Lung (tissue), 12 donors: ENCODE measurements around the gene PRKG1. TPM values are rescaled to one million over a fixed set of nuclear protein-coding genes. Genes with fewer than 3 reads are reported as not detected.

Experiments
- ATAC-seq: fragments of 200-7000 bp; cut with Tn5 transposase; one replicate; pipeline ENCODE4 v1.9.1; 2020; ENCODE audit warnings: moderate number of reproducible peaks; ENCODE audit not compliant: insufficient read depth, low FRiP score
- DNase-seq, 3 donors: peaks; one replicate each; pipeline ENCODE4 v3.0.0-alpha.2; 2013 to 2017
- H3K27ac ChIP-seq, 2 donors: one replicate each; pipeline ENCODE4 v1.5.1; 2013; ENCODE audit warnings: mild to moderate bottlenecking in 2 of 2, moderate library complexity in 2 of 2, control low read depth in 1 of 2, inconsistent platforms in 1 of 2, low read depth in 1 of 2, low read length in 1 of 2
- H3K27me3 ChIP-seq, 3 donors: one replicate each; pipeline ENCODE4 v1.5.1; 2013; ENCODE audit warnings: low read length in 2 of 3; ENCODE audit not compliant: control insufficient read depth in 3 of 3, insufficient read depth in 3 of 3
- H3K36me3 ChIP-seq, 4 donors: one replicate each; pipeline ENCODE4 v1.5.1; 2013; ENCODE audit warnings: low read length in 4 of 4, mild to moderate bottlenecking in 1 of 4, moderate library complexity in 1 of 4; ENCODE audit not compliant: control insufficient read depth in 4 of 4, insufficient read depth in 4 of 4
- H3K4me1 ChIP-seq, 5 donors: one replicate each; pipeline ENCODE4 v1.5.1; 2013; ENCODE audit warnings: low read length in 5 of 5, mild to moderate bottlenecking in 2 of 5, moderate library complexity in 1 of 5; ENCODE audit not compliant: control insufficient read depth in 5 of 5, insufficient read depth in 5 of 5
- H3K4me3 ChIP-seq: one replicate; pipeline ENCODE4 v1.5.1; 2013; ENCODE audit warnings: mild to moderate bottlenecking, control low read depth, moderate library complexity
- H3K9ac ChIP-seq, 2 donors: one replicate each; pipeline ENCODE4 v1.5.1; 2013; ENCODE audit warnings: low read length in 2 of 2, control low read depth in 1 of 2; ENCODE audit not compliant: insufficient read depth in 1 of 2
- H3K9me3 ChIP-seq, 4 donors: one replicate each; pipeline ENCODE4 v1.5.1; 2013; ENCODE audit warnings: low read length in 3 of 4, mild to moderate bottlenecking in 1 of 4, moderate library complexity in 1 of 4; ENCODE audit not compliant: control insufficient read depth in 4 of 4, insufficient read depth in 3 of 4
- WGBS, 2 donors: extraction: QIAGEN DNeasy Blood & Tissue Kit; methylation state at CpG; one replicate each; pipeline ENCODE4 v1.1.7; 2013; 5-methylcytosine and 5-hydroxymethylcytosine counted together
- polyA plus RNA-seq, 2 donors: library from polyadenylated mRNA; stranded (reverse); fragments of 200-250 nt; gene quantifications; one replicate each; pipeline ENCODE4 v1.2.1, GENCODE V29; 2013
- total RNA-seq, 2 donors: library from RNA; depleted of rRNA in 1 of 2; stranded (reverse); fragments of >200 nt in 1 of 2; gene quantifications; one replicate each; pipeline ENCODE4 v1.2.1, GENCODE V29; 2014 to 2021
- TF ChIP-seq, protein P1 (sequence below): IDR thresholded peaks from 2 replicates; pipeline ENCODE4 v1.5.1; 2012; ENCODE audit warnings: mild to moderate bottlenecking; ENCODE audit errors: control extremely low read depth, extremely low read depth
- donor health status: control.
- donor health status: control.
- donor health status: Bipolar disorder and iron deficiency.
- donor health status: healthy.
- donor health status: DM: yes; HTN: yes; CAD: no.

Gene PRKG1
- total and polyA plus RNA-seq, 4 donors, result 2.1 to 50.8 (median 15.1) TPM

DNA sequence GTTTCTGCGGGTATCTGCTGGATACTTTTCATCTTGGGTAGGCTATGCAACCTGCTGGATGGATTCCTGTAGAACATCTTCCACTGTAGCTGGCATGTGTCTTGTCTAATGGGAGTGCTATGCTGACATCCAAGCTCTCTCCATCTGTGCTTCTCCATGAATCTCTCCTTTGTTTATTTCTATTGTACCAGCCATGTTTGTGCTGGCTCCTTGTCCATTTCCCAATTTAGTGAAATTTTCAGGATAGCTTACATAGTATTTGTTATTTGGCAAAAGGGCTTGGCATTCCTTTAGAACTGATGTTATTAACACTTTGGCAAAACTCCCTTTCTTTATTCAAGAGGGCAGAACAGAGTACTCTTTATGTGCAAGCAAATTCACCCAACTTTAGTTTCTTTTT is 427.1 kb downstream of the PRKG1 start:
- Histone ChIP-seq H3K4me1 (peaks cover 0 to 3% (median 0%) of the 10 kb centered on the region in 5 donors), H3K36me3 (no peaks in the 10 kb centered on the region), H3K9ac (no peak overlapping the region), H3K27ac (no peak overlapping the region), H3K4me3 (no peak overlapping the region), H3K9me3 (no peaks in the 10 kb centered on the region), H3K27me3 (no peaks in the 10 kb centered on the region)
- DNase-seq (peak in 1 of 3 donors; percentile 14), ATAC-seq (no peak)
- TF ChIP-seq, protein P1, sequence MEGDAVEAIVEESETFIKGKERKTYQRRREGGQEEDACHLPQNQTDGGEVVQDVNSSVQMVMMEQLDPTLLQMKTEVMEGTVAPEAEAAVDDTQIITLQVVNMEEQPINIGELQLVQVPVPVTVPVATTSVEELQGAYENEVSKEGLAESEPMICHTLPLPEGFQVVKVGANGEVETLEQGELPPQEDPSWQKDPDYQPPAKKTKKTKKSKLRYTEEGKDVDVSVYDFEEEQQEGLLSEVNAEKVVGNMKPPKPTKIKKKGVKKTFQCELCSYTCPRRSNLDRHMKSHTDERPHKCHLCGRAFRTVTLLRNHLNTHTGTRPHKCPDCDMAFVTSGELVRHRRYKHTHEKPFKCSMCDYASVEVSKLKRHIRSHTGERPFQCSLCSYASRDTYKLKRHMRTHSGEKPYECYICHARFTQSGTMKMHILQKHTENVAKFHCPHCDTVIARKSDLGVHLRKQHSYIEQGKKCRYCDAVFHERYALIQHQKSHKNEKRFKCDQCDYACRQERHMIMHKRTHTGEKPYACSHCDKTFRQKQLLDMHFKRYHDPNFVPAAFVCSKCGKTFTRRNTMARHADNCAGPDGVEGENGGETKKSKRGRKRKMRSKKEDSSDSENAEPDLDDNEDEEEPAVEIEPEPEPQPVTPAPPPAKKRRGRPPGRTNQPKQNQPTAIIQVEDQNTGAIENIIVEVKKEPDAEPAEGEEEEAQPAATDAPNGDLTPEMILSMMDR, result no peak
- 96 to 100% methylated on average over 1 of the region's 1 CpG for WGBS, 2 donors

- Histone ChIP-seq H3K27me3 (no peaks in the 10 kb centered on the region), H3K9ac (no peak overlapping the region), H3K4me1 (peaks cover 0 to 3% (median 0%) of the 10 kb centered on the region in 5 donors), H3K9me3 (no peaks in the 10 kb centered on the region), H3K27ac (no peak overlapping the region), H3K4me3 (no peak overlapping the region), H3K36me3 (no peaks in the 10 kb centered on the region)
- 92 to 95% methylated on average over 1 of the region's 1 CpG for WGBS, 2 donors
- no peak for ATAC-seq
- TF ChIP-seq, protein P1, result no peak
- DNase-seq, result no peak
These were observed 427.8 kb downstream of the PRKG1 start for GRCh38 chr10:51502124-51502523.

DNA sequence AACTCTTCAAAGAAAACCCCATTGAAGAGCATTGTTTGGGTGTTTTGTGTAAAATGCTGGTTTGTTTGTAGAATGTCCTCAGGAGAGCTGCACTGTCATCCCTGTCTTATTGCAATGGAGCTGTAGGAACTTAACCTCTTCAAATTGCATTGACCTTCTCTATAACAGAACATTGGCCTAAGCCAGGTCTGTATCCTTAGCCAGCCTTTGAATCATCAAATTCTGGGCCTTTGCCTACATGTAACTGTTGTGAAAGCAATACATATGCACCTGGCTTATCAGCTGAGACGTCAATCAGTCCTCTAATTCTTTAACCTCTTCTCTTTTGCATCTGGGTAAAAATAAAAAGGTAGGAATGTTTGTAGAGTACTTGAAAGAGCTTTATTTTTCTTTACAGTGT is 429.1 kb downstream of the PRKG1 start:
- no peak for DNase-seq
- 73 to 77% methylated on average over 1 of the region's 1 CpG for WGBS, 2 donors

More for the DNA sequence above, 429.1 kb downstream of the PRKG1 start:
- Histone ChIP-seq H3K4me3 (no peak overlapping the region), H3K4me1 (peaks cover 0 to 3% (median 0%) of the 10 kb centered on the region in 5 donors), H3K27ac (no peak overlapping the region), H3K9ac (no peak overlapping the region), H3K36me3 (no peaks in the 10 kb centered on the region), H3K27me3 (no peaks in the 10 kb centered on the region), H3K9me3 (no peaks in the 10 kb centered on the region)
- ATAC-seq, result no peak
- TF ChIP-seq, protein P1, result no peak
